ENCODE results near the gene CWC27. TPM values are rescaled to one million over a fixed set of nuclear protein-coding genes. Genes with fewer than 3 reads are reported as not detected.

Gene CWC27
- total RNA-seq, 1 donor from 2014 or later, result 19.2 TPM

DNA sequence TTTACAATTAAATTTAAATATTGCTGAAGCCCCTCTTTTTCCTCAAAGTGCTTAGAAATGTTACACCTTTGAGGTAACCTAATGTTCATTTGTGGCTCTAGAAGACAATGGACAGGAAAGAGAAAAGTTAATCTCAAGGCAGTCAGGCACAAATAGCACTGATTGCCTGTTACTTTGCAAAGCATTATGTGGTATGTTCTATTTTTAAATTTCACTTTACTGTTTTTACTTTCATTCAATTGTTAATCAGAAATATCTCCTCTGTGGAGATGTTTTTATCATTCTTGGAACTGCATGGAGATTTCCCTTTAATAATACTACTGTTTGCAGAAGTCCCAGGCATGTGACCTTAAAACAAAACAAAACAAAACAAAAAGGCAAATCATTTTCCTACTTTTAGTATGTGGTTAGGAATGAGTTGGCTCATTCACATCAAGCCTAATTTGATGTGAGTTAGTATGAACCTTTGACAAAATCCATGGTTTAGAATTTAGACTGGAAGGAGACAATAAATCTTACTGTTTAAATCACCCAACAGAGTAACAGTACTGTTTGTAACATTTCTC is 67.5 kb downstream of the CWC27 start:
- no peak for TF ChIP-seq POLR2A (IDR thresholded peaks at IDR 0.05)
- TF ChIP-seq, protein P1, sequence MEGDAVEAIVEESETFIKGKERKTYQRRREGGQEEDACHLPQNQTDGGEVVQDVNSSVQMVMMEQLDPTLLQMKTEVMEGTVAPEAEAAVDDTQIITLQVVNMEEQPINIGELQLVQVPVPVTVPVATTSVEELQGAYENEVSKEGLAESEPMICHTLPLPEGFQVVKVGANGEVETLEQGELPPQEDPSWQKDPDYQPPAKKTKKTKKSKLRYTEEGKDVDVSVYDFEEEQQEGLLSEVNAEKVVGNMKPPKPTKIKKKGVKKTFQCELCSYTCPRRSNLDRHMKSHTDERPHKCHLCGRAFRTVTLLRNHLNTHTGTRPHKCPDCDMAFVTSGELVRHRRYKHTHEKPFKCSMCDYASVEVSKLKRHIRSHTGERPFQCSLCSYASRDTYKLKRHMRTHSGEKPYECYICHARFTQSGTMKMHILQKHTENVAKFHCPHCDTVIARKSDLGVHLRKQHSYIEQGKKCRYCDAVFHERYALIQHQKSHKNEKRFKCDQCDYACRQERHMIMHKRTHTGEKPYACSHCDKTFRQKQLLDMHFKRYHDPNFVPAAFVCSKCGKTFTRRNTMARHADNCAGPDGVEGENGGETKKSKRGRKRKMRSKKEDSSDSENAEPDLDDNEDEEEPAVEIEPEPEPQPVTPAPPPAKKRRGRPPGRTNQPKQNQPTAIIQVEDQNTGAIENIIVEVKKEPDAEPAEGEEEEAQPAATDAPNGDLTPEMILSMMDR (IDR thresholded peaks at IDR 0.05), result no peak
- TF ChIP-seq POLR2AphosphoS5 (IDR thresholded peaks at IDR 0.05; ENCODE audit: insufficient read depth in 1 of 2, low read depth in 1 of 2), result peak in 1 of 2 donors; percentile 12
- no peaks in the 10 kb centered on the region for H3K27me3 ChIP-seq
- no peak overlapping the region for H3K4me3 ChIP-seq
- intact Hi-C loops (cut with DNase I), result no loop called here
- no peaks in the 10 kb centered on the region for H3K9me3 ChIP-seq
- no peaks in the 10 kb centered on the region for H3K4me1 ChIP-seq
- no peaks in the 10 kb centered on the region for H3K36me3 ChIP-seq
- DNase-seq (ENCODE audit: extremely low spot score in 2 of 2), result no peak
- no peak overlapping the region for H3K27ac ChIP-seq

DNA sequence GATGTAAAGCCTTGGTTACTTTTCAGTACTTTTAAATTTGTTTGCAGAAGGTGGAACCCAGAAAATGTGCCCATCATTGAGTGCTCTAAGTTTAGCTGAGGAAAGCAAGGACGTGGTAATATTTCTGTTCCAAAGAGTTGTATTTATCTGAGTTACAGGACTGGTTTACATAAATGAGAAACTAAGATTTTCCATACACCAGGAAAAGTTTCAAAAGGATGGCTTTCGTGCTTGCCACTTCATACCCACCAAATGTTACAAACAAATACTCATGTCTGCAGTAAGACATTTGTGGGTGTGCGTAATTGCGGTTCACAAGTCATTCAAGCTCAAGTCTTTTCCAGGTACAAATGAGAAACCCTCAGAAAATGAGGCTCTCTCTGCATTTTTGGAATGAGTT is 68.1 kb downstream of the CWC27 start:
- DNase-seq (ENCODE audit: extremely low spot score in 2 of 2), result no peak
- no peaks in the 10 kb centered on the region for H3K4me1 ChIP-seq
- TF ChIP-seq, protein P1 (IDR thresholded peaks at IDR 0.05), result no peak
- no peak for TF ChIP-seq POLR2AphosphoS5 (IDR thresholded peaks at IDR 0.05; ENCODE audit: insufficient read depth in 1 of 2, low read depth in 1 of 2)
- no peak for TF ChIP-seq POLR2A (IDR thresholded peaks at IDR 0.05)

GRCh38 chr5:64838376-64838775 is 69.6 kb downstream of the CWC27 start:
- no peaks in the 10 kb centered on the region for H3K9me3 ChIP-seq
- TF ChIP-seq, protein P1 (IDR thresholded peaks at IDR 0.05), result no peak
- TF ChIP-seq POLR2A (IDR thresholded peaks at IDR 0.05) (no peak), POLR2AphosphoS5 (IDR thresholded peaks at IDR 0.05; ENCODE audit: insufficient read depth in 1 of 2, low read depth in 1 of 2) (no peak)
- no peaks in the 10 kb centered on the region for H3K27me3 ChIP-seq
- DNase-seq (ENCODE audit: extremely low spot score in 2 of 2), result no peak
- intact Hi-C loops (cut with DNase I), result no loop called here
- H3K4me1 ChIP-seq, result no peaks in the 10 kb centered on the region
- H3K27ac ChIP-seq, result no peak overlapping the region
- no peak overlapping the region for H3K4me3 ChIP-seq
- no peaks in the 10 kb centered on the region for H3K36me3 ChIP-seq

More for the DNA sequence above, 68.1 kb downstream of the CWC27 start:
- Histone ChIP-seq H3K4me3 (no peak overlapping the region), H3K27me3 (no peaks in the 10 kb centered on the region), H3K9me3 (no peaks in the 10 kb centered on the region), H3K27ac (no peak overlapping the region), H3K36me3 (no peaks in the 10 kb centered on the region)
- intact Hi-C loops (cut with DNase I), result no loop called here

GRCh38 chr5:64838803-64839202 is 70.1 kb downstream of the CWC27 start:
- Histone ChIP-seq H3K27ac (no peak overlapping the region), H3K4me1 (no peaks in the 10 kb centered on the region), H3K4me3 (no peak overlapping the region), H3K36me3 (no peaks in the 10 kb centered on the region), H3K9me3 (no peaks in the 10 kb centered on the region), H3K27me3 (no peaks in the 10 kb centered on the region)
- DNase-seq (ENCODE audit: extremely low spot score in 2 of 2), result no peak
- TF ChIP-seq POLR2AphosphoS5 (IDR thresholded peaks at IDR 0.05; ENCODE audit: insufficient read depth in 1 of 2, low read depth in 1 of 2) (no peak), POLR2A (IDR thresholded peaks at IDR 0.05) (no peak)
- TF ChIP-seq, protein P1 (IDR thresholded peaks at IDR 0.05), result no peak
- intact Hi-C loops (cut with DNase I), result no loop called here

GRCh38 chr5:64839936-64840335 is 71.2 kb downstream of the CWC27 start:
- DNase-seq (ENCODE audit: extremely low spot score in 2 of 2), result no peak
- no peaks in the 10 kb centered on the region for H3K36me3 ChIP-seq
- TF ChIP-seq, protein P1 (IDR thresholded peaks at IDR 0.05), result no peak
- TF ChIP-seq POLR2A (IDR thresholded peaks at IDR 0.05), result no peak
- no peak for TF ChIP-seq POLR2AphosphoS5 (IDR thresholded peaks at IDR 0.05; ENCODE audit: insufficient read depth in 1 of 2, low read depth in 1 of 2)

More at GRCh38 chr5:64839936-64840335, 71.2 kb downstream of the CWC27 start:
- no peak overlapping the region for H3K27ac ChIP-seq
- H3K4me3 ChIP-seq, result no peak overlapping the region
- no peaks in the 10 kb centered on the region for H3K4me1 ChIP-seq
- no peaks in the 10 kb centered on the region for H3K27me3 ChIP-seq
- intact Hi-C loops (cut with DNase I), result no loop called here
- no peaks in the 10 kb centered on the region for H3K9me3 ChIP-seq

Data from vagina (tissue), 2 donors.